Loucy (cell line): ENCODE measurements around the gene PIK3CG.

Experiments used
- H2AFZ ChIP-seq: fragments of 200-600 bp; sonication (generic); 2 replicates; pipeline ENCODE4 v1.6.0; 2016; ENCODE audit warnings: antibody characterized with exemption, mild to moderate bottlenecking, low read length, moderate library complexity
- H3F3A ChIP-seq: fragments of 200-600 bp; 2 replicates; pipeline ENCODE4 v1.6.0; 2016; ENCODE audit warnings: antibody characterized with exemption, low read depth, mild to moderate bottlenecking
- H3K27me3 ChIP-seq: fragments of 200-600 bp; sonication (generic); 2 replicates; pipeline ENCODE4 v1.6.1; 2014; ENCODE audit warnings: low read length, mild to moderate bottlenecking; ENCODE audit not compliant: insufficient read depth, poor library complexity, severe bottlenecking
- H3K36me3 ChIP-seq: fragments of 200-600 bp; sonication (generic); 2 replicates; pipeline ENCODE4 v1.6.1; 2016; ENCODE audit warnings: low read length; ENCODE audit not compliant: insufficient read depth
- H3K4me1 ChIP-seq: fragments of 200-600 bp; sonication (generic); 2 replicates; pipeline ENCODE4 v1.5.1; 2014; ENCODE audit warnings: low read length, mild to moderate bottlenecking; ENCODE audit not compliant: insufficient read depth, poor library complexity, severe bottlenecking
- H3K4me2 ChIP-seq: fragments of 200-600 bp; sonication (generic); 2 replicates; pipeline ENCODE4 v1.6.0; 2014; ENCODE audit warnings: antibody characterized with exemption, low read length, low read depth, mild to moderate bottlenecking; ENCODE audit not compliant: poor library complexity, severe bottlenecking
- H3K4me3 ChIP-seq: fragments of 200-600 bp; sonication (generic); 2 replicates; pipeline ENCODE4 v1.5.1; 2014; ENCODE audit warnings: low read length, mild to moderate bottlenecking, mixed read lengths; ENCODE audit not compliant: poor library complexity, severe bottlenecking
- H3K79me2 ChIP-seq: fragments of 200-600 bp; sonication (generic); 2 replicates; pipeline ENCODE4 v1.6.1; 2014; ENCODE audit warnings: low read length; ENCODE audit not compliant: insufficient read depth
- H3K9ac ChIP-seq: fragments of 200-600 bp; sonication (generic); 2 replicates; pipeline ENCODE4 v1.6.0; 2014; ENCODE audit warnings: mild to moderate bottlenecking, low read depth, low read length, moderate library complexity; ENCODE audit not compliant: poor library complexity, severe bottlenecking
- H3K9me2 ChIP-seq: fragments of 200-600 bp; sonication (generic); replicated peaks from 2 replicates; pipeline ENCODE4 v1.6.1; 2016; ENCODE audit warnings: low read depth, low read length, mixed read lengths
- H3K9me3 ChIP-seq: fragments of 200-600 bp; sonication (generic); 2 replicates; pipeline ENCODE4 v1.6.1; 2014; ENCODE audit warnings: mild to moderate bottlenecking, antibody characterized with exemption, low read length, low read depth; ENCODE audit not compliant: insufficient read depth
- H4K20me1 ChIP-seq: fragments of 200-600 bp; sonication (generic); 2 replicates; pipeline ENCODE4 v1.6.0; 2014; ENCODE audit warnings: antibody characterized with exemption, low read length, mild to moderate bottlenecking; ENCODE audit not compliant: insufficient read depth, poor library complexity, severe bottlenecking
- EZH2phosphoT487 ChIP-seq: fragments of 200-600 bp; IDR thresholded peaks from 2 replicates; pipeline ENCODE4 v1.6.1; 2018; ENCODE audit warnings: antibody characterized with exemption, mild to moderate bottlenecking, moderate library complexity, borderline replicate concordance
- TF ChIP-seq, protein P1 (sequence below): fragments of 200-600 bp; sonication (generic); conservative IDR thresholded peaks from 2 replicates; pipeline ENCODE4 v1.5.1; 2014; ENCODE audit warnings: mild to moderate bottlenecking, antibody characterized with exemption, low read length

The PIK3CG gene

DNA sequence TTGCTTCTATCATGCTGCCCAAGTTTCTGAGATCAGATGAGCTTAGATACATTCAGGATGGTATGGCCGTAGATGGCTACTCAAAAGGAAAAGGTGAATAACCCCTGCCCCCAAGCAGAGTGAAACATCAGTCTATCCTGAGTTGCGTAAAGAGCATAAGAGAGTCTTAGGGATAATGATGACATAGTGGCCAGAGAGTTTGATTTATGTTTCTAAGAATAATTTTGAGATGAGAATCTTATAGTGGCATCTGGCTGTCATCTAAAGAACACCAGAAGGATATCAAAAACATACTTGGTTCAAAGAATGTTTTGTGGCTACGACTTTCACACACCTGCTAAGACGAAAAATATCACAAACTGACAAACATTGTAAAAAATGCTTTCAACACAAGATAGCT is 20.6 kb downstream of the PIK3CG start:
- Histone ChIP-seq H3K4me2 (no peak overlapping the region), H2AFZ (no peak overlapping the region), H3K4me1 (no peaks in the 10 kb centered on the region), H3K36me3 (peaks cover 85% of the 10 kb centered on the region), H3F3A (no peaks in the 10 kb centered on the region), H4K20me1 (no peaks in the 10 kb centered on the region), H3K79me2 (no peaks in the 10 kb centered on the region), H3K4me3 (no peak overlapping the region), H3K27me3 (no peaks in the 10 kb centered on the region), H3K9ac (no peak overlapping the region), H3K9me2 (no peaks in the 10 kb centered on the region), H3K9me3 (no peaks in the 10 kb centered on the region)
- TF ChIP-seq, protein P1, sequence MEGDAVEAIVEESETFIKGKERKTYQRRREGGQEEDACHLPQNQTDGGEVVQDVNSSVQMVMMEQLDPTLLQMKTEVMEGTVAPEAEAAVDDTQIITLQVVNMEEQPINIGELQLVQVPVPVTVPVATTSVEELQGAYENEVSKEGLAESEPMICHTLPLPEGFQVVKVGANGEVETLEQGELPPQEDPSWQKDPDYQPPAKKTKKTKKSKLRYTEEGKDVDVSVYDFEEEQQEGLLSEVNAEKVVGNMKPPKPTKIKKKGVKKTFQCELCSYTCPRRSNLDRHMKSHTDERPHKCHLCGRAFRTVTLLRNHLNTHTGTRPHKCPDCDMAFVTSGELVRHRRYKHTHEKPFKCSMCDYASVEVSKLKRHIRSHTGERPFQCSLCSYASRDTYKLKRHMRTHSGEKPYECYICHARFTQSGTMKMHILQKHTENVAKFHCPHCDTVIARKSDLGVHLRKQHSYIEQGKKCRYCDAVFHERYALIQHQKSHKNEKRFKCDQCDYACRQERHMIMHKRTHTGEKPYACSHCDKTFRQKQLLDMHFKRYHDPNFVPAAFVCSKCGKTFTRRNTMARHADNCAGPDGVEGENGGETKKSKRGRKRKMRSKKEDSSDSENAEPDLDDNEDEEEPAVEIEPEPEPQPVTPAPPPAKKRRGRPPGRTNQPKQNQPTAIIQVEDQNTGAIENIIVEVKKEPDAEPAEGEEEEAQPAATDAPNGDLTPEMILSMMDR = no peak
- TF ChIP-seq EZH2phosphoT487 = no peak

DNA sequence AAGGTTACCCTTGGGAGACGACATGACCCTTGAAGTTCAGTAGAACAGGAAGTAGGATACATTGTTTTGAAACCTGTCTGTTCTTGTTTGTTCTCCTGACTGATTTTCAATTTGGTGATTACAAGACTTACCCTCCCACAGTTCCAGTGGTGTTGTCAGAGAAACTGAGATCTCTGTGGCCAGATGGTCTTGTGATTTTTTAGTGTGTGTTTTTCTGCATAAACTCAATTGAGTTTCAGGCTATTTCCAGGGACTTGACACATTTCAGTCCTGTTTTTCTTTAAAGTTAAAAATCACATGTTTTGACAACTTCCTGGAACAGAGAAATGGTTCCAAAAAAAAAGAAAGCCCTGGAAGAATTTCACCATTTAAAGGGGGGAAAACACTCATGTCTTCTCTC is 22.3 kb downstream of the PIK3CG start:
- H3K36me3 ChIP-seq = peaks cover 91% of the 10 kb centered on the region
- no peak overlapping the region for H3K9ac ChIP-seq
- no peak for TF ChIP-seq EZH2phosphoT487
- TF ChIP-seq, protein P1 = no peak
- no peaks in the 10 kb centered on the region for H4K20me1 ChIP-seq
- H3K27me3 ChIP-seq = no peaks in the 10 kb centered on the region
- H3K79me2 ChIP-seq = no peaks in the 10 kb centered on the region
- no peaks in the 10 kb centered on the region for H3K4me1 ChIP-seq
- H2AFZ ChIP-seq = no peak overlapping the region
- no peak overlapping the region for H3K4me2 ChIP-seq
- H3K4me3 ChIP-seq = no peak overlapping the region
- no peaks in the 10 kb centered on the region for H3K9me2 ChIP-seq
- H3F3A ChIP-seq = no peaks in the 10 kb centered on the region
- H3K9me3 ChIP-seq = no peaks in the 10 kb centered on the region

DNA sequence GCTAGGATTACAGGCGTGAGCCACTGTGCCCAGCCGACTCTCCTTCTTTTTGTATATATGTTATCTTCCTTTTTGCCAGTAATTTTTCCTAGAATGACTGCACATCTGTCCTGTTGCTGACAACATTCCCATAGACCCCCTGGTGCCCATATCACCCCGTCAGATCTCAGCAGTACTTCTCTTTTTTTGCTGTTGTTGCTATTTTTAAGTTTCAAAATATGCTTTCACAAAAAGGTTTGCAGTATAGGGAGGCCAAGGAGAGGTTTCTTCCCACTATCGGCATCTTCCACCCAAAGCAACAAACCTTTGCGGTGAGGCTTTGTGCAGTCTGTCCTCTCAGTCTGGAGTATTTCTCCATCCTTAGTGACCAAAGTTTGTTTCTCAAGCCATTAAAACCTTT is 23.1 kb downstream of the PIK3CG start:
- no peaks in the 10 kb centered on the region for H3K4me1 ChIP-seq

More for the DNA sequence above, 23.1 kb downstream of the PIK3CG start:
- Histone ChIP-seq H3F3A (no peaks in the 10 kb centered on the region), H3K4me3 (no peak overlapping the region), H2AFZ (no peak overlapping the region), H3K27me3 (no peaks in the 10 kb centered on the region), H3K9me3 (no peaks in the 10 kb centered on the region), H3K79me2 (no peaks in the 10 kb centered on the region), H3K9ac (no peak overlapping the region), H4K20me1 (no peaks in the 10 kb centered on the region), H3K4me2 (no peak overlapping the region), H3K36me3 (peaks cover 91% of the 10 kb centered on the region), H3K9me2 (no peaks in the 10 kb centered on the region)
- TF ChIP-seq, protein P1 = no peak
- TF ChIP-seq EZH2phosphoT487 = no peak
